D721Med (cell line): ENCODE measurements around the gene SHPK.

Source experiments
- DNase-seq: peaks from one replicate; pipeline ENCODE4 v3.0.0; 2011; ENCODE audit warnings: low spot score; ENCODE audit not compliant: insufficient read length
- FAIRE-seq: peaks from 2 replicates; lab custom pipeline; 2011; peaks lifted over from hg19 to GRCh38; lab: Jason Lieb, UNC
- TF ChIP-seq, protein P1 (sequence below): IDR thresholded peaks from 2 replicates; pipeline ENCODE4 v1.5.1; 2012; ENCODE audit warnings: mild to moderate bottlenecking, control low read depth; ENCODE audit not compliant: insufficient read depth; ENCODE audit errors: missing control alignments

The SHPK gene

DNA sequence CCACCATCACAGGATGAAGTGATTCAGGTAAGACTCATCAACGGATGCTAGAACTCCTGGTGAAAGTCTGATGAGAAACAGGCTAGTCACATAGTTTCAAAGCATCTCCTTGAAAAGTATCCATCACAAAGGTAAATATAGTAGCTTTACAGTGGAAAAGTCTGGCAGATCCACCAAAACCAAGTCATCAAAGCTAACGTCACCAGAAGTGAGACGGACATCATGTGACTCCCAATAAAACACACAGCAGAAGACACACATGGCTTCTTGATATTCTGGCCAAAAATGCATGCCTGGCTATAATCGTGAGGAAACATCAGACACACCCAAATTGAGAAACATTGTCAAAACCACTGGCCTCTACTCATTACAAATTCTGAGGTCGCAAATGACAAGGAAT, 60.5 kb downstream of the SHPK start:
- TF ChIP-seq, protein P1, sequence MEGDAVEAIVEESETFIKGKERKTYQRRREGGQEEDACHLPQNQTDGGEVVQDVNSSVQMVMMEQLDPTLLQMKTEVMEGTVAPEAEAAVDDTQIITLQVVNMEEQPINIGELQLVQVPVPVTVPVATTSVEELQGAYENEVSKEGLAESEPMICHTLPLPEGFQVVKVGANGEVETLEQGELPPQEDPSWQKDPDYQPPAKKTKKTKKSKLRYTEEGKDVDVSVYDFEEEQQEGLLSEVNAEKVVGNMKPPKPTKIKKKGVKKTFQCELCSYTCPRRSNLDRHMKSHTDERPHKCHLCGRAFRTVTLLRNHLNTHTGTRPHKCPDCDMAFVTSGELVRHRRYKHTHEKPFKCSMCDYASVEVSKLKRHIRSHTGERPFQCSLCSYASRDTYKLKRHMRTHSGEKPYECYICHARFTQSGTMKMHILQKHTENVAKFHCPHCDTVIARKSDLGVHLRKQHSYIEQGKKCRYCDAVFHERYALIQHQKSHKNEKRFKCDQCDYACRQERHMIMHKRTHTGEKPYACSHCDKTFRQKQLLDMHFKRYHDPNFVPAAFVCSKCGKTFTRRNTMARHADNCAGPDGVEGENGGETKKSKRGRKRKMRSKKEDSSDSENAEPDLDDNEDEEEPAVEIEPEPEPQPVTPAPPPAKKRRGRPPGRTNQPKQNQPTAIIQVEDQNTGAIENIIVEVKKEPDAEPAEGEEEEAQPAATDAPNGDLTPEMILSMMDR: no peak
- no peak for DNase-seq
- no peak for FAIRE-seq

DNA sequence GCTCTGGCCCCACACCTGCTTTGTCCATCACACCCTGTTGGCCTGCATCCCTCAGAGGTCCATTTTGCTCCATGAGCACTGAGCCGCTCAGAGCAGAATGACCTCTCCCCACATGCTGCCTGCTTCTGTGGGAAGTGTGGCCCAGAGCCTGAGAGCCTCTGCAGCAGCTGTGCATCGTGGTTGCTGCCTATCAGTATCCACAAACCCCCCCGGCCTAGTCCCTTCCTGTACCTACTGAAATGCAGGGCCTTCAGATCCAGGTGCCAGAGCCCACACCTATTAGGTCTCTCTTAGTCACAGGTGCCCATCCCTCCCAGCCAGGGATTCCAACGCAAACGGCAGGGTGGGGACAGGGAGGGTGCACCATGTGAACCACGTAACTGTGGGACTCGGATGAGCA, 61.8 kb downstream of the SHPK start:
- FAIRE-seq (no peak), DNase-seq (no peak)
- TF ChIP-seq, protein P1: no peak

- FAIRE-seq (no peak), DNase-seq (no peak)
- TF ChIP-seq, protein P1: no peak
Observed at GRCh38 chr17:3573246-3574100, 62.6 kb downstream of the SHPK start.

DNA sequence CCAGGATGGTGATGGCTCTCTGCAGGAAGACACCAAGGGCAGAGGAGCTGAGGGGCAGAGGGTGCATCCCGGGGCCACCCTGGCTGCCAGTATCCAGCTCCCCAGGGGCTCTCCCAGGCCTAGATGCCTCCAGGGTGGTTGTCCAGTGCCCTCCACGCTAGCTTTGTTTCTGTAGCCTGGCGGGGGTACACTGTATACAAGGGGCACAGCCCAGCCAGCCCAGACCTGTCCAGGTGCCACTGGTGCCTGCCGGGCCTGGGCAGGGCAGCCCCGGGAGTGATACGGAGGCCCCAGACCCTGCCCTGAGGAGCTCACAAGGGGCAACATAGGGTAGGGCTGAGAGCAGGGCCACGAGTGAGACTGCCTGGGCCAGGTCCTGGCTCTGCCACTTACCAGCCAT, 63.8 kb downstream of the SHPK start:
- no peak for FAIRE-seq
- TF ChIP-seq, protein P1: no peak

GRCh38 chr17:3571043-3571900, 64.8 kb downstream of the SHPK start:
- TF ChIP-seq, protein P1: no peak

More for the DNA sequence above, 63.8 kb downstream of the SHPK start:
- DNase-seq: no peak

GRCh38 chr17:3569534-3570137, 66.4 kb downstream of the SHPK start:
- FAIRE-seq: no peak

More at GRCh38 chr17:3571043-3571900, 64.8 kb downstream of the SHPK start:
- DNase-seq (no peak), FAIRE-seq (no peak)

More at GRCh38 chr17:3569534-3570137, 66.4 kb downstream of the SHPK start:
- TF ChIP-seq, protein P1: no peak
- DNase-seq: no peak
